H7 (cell line): ENCODE measurements around the gene TENM3. TPM values are rescaled to one million over a fixed set of nuclear protein-coding genes. Genes with fewer than 3 reads are reported as not detected.

Experiments
- DNase-seq: peaks from one replicate; pipeline ENCODE4 v3.0.0; 2012
- H3K27me3 ChIP-seq: 2 replicates; pipeline ENCODE4 v1.6.0; 2011; ENCODE audit warnings: mild to moderate bottlenecking, low read length; ENCODE audit not compliant: control insufficient read depth, insufficient read depth
- H3K36me3 ChIP-seq: replicated peaks from 2 replicates; pipeline ENCODE4 v1.5.1; 2011; ENCODE audit warnings: low read length; ENCODE audit not compliant: control insufficient read depth, insufficient read depth
- H3K4me3 ChIP-seq: 2 replicates; pipeline ENCODE4 v1.5.1; 2011; ENCODE audit warnings: low read depth, mild to moderate bottlenecking, control low read depth, low read length, moderate library complexity; ENCODE audit not compliant: insufficient read depth
- total RNA-seq: library from RNA; depleted of rRNA; stranded (reverse); fragments of >200 nt; shearing (Covaris generic); gene quantifications from 2 replicates; pipeline ENCODE4 v1.2.3, GENCODE V29; 2014

TENM3 gene
- total RNA-seq, 1 experiment from 2014 or later = 67.1 TPM

DNA sequence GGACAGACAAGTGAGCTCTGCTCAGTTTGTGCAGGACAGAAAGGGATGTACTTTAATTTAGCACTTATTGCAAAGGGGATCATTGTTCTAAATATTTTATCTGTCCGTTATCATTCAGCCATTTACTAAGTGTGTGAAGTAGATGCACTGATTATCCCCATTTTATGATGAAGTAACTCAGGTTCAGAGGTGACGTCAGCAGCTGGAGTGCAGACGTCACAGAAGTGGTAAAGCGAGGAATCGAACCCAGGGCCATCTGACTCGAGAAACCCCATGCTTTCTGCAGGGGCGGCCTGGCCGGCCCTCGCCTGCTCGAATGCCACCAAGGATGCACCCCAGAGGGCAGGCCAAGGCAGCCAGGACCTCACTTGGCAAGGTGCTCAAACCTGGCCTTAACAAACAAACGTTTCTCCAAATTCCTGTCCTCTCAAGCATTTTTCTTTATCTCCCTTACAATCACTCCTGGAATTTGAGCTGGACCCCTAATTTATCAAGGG lies 599.0 kb downstream of the TENM3 start:
- no peak for DNase-seq
- Histone ChIP-seq H3K36me3 (no peaks in the 10 kb centered on the region), H3K27me3 (no peaks in the 10 kb centered on the region), H3K4me3 (no peak overlapping the region)

DNA sequence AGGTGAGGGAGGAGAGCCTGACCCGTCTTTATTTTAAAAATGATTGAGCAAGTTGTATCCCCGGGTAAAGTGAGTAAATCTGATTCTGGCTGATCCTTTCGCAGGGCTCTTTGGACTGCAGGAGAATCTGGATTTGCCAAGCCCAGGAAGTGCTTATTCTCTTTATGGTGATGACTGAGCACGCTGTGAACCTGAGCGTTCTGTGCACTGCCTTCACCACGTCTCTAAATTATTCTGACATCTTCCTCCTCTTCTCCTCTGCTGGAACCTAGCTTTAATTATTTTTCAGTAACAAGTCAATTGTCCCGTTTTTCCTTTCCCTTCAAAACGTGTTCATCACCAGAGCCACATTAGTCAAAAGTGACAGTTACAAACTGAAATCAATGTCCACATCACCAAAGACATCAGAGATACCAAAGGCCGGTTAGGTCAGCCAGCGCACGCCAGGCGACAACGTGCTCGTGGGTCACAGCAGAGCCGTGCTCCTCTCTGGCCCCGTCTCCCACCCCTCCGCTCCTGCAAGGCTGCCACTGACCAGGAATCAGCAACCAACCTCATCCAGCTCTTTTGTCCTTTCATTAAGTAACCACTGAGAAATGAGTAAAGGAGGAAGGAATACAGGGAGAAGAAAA lies 599.7 kb downstream of the TENM3 start:
- no peaks in the 10 kb centered on the region for H3K36me3 ChIP-seq
- H3K4me3 ChIP-seq = no peak overlapping the region
- H3K27me3 ChIP-seq = no peaks in the 10 kb centered on the region
- DNase-seq = peak; percentile 48

DNA sequence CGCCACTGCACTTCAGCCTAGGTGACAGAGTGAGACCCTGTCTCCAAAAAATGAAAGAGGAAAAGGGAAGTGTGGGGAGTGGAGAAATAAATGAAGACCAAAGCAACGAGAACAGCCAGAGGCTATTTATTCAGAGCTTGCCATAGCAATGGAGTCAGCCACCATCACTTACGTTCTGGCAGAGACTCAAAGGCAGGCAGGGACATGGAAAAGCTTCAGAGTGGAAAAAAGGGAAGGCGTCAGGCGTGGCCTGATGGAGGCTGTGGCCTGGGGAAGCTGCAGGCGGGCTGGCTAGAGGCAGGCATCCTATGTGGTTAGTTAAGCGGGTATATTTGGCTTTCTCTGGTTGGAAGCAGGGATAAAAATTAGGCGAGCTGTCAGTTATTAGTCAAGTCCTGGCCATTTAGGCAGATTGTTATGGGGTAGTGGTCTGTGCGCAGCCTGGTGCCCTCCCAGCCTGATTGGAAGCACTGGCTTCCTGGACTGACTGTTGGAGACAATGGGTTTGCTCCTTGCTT lies 600.7 kb downstream of the TENM3 start:
- Histone ChIP-seq H3K4me3 (no peak overlapping the region), H3K36me3 (no peaks in the 10 kb centered on the region), H3K27me3 (no peaks in the 10 kb centered on the region)
- DNase-seq = peak; percentile 21

DNA sequence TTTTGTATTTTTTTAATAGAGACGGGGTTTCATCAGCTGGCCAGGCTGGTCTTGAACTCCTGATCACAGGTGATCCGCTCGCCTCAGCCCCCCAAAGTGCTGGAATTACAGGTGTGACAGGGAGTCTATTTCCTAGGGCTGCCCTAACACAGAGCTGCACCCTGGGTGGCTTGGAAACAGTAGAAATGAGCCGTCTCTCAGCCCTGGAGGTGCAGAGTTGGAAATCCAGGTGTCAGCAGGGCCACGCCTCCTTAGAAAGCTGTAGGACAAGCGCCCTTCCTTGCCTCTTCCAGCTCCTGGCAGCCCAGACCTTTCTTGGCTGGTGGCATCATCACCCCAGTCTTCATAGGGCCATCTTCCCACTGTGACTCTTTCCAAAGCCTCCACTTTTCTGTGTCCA lies 602.4 kb downstream of the TENM3 start:
- Histone ChIP-seq H3K27me3 (no peaks in the 10 kb centered on the region), H3K36me3 (no peaks in the 10 kb centered on the region), H3K4me3 (no peak overlapping the region)
- DNase-seq = peak; percentile 38

- H3K36me3 ChIP-seq = no peaks in the 10 kb centered on the region
- H3K4me3 ChIP-seq = no peak overlapping the region
- no peaks in the 10 kb centered on the region for H3K27me3 ChIP-seq
- no peak for DNase-seq
Measured at GRCh38 chr4:182846036-182846435, 602.8 kb downstream of the TENM3 start.

- no peaks in the 10 kb centered on the region for H3K27me3 ChIP-seq
- no peaks in the 10 kb centered on the region for H3K36me3 ChIP-seq
- DNase-seq = peak; percentile 48
- H3K4me3 ChIP-seq = no peak overlapping the region
Measured at GRCh38 chr4:182847576-182848450, 604.6 kb downstream of the TENM3 start.

DNA sequence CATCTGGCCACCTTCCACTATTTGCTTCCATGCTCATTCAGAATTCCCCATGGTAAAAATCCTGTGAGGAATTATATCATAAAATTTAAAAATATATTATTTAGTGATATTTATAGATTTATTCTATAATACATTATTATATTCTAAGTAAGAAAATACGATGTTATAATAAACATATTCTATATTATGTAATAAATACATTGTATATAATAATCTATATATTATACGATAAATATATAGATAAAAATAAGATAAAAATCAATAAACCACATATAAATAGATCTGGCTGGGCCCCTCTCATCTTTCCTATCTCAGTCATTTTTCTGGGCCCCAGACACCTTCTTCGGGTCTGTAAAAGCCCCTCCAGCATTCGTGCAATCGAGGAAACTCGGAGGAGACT lies 605.5 kb downstream of the TENM3 start:
- no peaks in the 10 kb centered on the region for H3K36me3 ChIP-seq
- DNase-seq = no peak
- no peak overlapping the region for H3K4me3 ChIP-seq
- H3K27me3 ChIP-seq = no peaks in the 10 kb centered on the region
